ENCODE data around the gene GRIK5.

Gene GRIK5

GRCh38 chr19:41984961-41985360 is 85.0 kb downstream of the GRIK5 start:
- DNase-seq = no peak

DNA sequence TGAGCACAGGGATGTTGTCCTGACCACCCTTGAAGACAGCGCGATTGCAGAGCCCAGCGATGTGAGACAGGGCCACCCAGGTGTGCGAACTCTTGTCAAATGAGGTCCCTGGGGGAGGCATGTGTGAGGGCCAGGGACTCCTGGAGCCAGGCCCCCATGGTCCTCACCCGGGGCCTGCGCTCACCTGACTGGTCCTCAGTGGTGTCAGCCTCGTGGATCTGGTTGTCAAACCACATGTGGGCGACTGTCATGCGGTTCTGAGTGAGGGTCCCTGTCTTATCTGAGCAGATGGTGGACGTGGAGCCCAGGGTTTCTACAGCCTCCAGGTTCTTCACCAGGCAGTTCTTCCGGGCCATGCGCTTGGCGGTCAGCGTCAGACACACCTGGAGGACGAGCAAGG is 88.3 kb downstream of the GRIK5 start:
- DNase-seq = no peak

DNA sequence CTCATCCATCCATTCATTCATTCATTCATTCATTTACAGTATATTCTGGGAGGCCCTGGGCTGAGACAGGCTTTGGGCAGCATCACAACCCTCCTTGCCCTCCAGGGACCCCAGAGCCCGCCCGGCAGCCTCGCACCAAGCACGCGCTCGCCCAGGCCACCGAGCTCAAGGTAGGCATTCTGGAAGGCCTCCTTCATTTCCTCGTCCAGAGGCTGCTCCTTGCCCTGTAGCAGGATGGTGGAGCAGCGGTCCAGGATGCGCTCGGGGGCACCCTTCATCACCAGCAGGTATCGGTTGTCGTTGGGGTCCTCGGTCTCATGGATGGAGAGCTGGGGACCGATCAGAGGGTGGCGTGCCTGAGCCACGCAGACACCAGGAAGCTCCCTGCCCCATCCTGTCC is 91.5 kb downstream of the GRIK5 start:
- no peak for DNase-seq

DNA sequence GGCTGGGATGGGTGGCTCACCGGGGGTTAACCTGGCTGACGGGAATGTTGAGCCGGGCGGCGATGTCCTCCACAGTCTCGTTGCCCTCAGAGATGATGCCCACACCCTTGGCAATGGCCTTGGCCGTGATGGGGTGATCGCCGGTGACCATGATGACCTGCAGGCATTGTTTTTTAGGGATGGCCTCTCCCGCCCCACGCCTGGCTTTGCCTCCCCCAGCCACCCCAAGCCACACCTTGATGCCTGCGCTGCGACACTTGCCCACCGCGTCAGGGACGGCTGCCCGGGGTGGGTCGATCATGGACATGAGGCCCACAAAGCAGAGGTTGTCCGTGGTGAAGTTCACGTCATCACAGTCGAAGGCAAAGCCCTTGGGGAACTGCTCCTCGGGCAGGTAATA is 92.1 kb downstream of the GRIK5 start:
- no peak for DNase-seq

DNA sequence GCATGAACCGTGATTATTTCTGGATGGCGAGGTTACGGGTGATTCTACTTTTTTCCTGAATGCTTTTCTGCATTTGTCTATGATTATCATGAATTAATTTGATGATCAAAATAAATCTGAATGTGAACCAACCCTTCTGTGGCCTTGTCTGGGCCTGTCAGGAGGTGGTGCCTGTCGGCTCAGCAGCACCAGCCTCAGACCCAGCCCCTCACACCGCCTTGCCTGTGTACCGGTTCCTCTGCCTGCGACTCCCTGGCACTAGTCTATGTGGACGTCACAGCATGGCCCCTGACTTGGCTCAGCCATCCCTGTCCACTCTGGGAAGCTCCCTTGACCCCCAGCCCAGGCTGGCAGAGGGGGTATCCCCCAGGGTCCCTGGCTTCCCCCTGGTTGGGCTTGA is 95.4 kb downstream of the GRIK5 start:
- DNase-seq = no peak

DNA sequence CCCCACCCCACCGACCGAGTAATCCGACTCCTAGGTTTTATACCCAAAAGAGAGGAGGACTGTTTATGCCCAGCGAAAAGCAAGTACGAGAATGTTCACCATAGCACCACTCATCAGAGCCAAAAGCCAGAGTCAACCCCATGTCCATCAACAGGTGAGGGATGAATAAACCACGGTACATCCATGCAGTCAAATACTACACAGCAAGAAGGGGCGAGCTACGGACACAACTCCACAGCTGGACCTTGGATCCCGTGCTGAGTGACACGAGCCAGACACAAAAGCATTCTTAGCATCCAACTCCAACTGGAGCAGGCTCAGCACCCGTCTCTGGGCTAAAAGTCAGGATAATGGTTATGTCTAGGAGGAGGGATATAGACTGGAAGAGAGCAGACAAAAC is 98.6 kb downstream of the GRIK5 start:
- DNase-seq = no peak

GRCh38 chr19:41969772-41970458 is 100.1 kb downstream of the GRIK5 start:
- no peak for DNase-seq

GRCh38 chr19:41968751-41969595 is 101.0 kb downstream of the GRIK5 start:
- DNase-seq = no peak

DNA sequence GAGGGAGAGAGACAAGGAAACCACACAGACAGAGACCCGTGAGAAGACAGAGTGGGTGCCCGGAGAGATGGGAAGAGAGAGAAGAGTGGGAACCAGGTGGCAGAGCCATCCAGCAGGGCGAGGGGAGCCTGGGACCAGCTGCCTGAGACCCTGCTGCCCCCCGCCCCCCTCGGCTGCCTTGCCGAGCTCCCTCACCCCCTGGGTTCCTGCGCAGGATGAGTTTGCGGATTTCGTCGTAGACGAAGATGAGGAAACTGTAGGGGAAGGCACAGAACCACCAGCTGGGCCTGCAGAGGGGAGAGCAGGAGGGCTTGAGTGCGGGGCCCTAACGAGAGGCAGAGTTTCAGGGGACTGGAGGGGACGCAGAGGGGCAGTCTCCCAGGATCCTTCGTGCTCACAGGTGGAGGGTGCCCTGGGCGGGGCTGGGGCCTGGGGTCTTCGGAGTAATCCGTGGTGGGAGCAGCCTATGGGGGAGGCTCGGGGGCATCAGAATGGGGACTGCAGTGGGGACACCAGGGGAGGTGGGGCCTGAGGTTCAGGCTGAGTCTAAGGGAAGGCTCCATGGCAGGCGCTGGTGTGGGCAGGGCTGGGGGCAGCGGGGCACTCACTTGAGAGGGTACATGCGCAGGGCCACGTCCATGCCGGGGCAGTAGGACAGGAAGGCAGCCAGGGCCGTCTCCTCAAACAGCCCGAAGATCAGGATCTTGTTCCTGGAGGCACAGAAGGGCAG is 102.8 kb downstream of the GRIK5 start:
- no peak for DNase-seq

GRCh38 chr19:41965106-41965505 is 104.9 kb downstream of the GRIK5 start:
- no peak for DNase-seq

GRCh38 chr19:41960973-41961372 is 109.0 kb downstream of the GRIK5 start:
- no peak for DNase-seq

DNA sequence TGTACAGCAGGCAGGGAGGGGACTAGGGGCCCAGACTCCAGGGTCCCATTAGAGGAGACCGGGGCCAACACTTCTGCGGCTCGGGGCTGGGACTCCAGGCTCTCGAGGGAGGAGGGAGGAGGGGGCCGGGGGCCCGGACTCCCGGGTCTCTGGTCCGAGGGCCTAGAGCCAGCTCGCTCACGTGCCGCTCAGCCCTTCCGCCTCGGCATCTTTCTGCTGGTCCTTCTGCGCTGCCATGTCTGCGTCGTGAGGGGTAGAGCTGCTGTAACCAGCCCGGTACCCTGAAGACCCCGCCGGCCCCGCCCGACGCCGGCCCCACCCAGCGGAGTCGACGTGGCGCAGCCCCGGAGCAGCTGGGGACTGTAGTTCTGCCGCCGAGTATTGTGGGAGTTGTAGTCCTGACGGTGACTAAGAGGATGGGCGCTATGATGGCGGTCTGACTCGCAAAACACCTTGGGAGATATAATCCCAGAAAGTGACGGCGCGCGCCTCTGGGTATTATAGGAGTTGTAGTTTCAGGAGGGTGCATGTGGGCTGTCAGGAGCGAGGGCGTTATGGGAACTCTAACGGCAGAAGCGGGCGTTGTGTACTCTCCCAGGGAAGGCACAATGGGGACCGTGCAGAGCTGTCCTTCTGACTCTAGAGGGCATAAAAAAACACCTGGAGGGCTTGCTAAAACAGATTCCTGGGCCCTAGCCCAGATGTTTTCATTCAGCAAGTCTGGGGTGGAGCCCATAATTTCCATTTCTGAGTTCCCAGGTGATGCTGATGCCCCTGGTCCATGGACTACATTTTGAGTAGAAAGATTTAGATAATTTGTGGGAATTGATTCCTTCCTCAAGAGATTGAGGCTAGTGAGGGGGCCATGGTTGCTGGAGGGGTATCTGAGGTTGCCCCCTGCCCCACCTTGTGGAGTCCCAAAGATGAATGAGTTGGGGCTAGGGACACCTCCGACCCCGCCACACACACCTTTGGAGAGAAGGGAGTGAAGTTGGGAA is 110.7 kb downstream of the GRIK5 start, which contains the start of gene RABAC1:
TSS of gene RABAC1 (minus strand) at position 266 of the 998 bp plus-strand sequence. CDS start at position 237, 29 bp downstream.
- peak; percentile 82 for DNase-seq

- DNase-seq = peak; percentile 59
Measured at GRCh38 chr19:41958367-41959055, 111.5 kb downstream of the GRIK5 start.

GRCh38 chr19:41957838-41958366 is 112.1 kb downstream of the GRIK5 start:
- peak; percentile 51 for DNase-seq

GRCh38 chr19:41957161-41957837 is 112.7 kb downstream of the GRIK5 start:
- no peak for DNase-seq

- DNase-seq = no peak
Measured at GRCh38 chr19:41956621-41957020, 113.4 kb downstream of the GRIK5 start.

DNA sequence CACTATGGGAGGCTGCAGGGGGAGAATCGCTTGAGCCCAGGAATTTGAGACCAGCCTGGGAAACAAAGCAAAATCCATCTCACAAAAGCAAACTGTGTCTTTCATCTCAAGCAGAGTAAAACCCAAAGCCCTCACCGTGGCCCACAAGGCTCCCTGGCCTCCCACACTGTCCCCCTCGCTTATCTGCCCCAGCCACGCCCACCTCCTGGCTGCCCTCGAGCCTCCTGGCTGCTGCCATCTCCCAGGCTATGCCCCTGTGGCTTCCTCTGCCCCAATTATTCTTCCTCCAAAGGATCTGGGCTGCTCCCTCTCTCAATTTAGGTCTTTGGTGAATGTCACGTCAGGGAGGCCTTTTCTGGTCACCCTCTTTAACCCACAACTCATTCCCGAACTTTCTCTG is 114.5 kb downstream of the GRIK5 start:
- DNase-seq = no peak

GRCh38 chr19:41951686-41952172 is 118.3 kb downstream of the GRIK5 start:
- peak; percentile 53 for DNase-seq
